ENCODE results near the gene ELF4.

ELF4 gene

DNA sequence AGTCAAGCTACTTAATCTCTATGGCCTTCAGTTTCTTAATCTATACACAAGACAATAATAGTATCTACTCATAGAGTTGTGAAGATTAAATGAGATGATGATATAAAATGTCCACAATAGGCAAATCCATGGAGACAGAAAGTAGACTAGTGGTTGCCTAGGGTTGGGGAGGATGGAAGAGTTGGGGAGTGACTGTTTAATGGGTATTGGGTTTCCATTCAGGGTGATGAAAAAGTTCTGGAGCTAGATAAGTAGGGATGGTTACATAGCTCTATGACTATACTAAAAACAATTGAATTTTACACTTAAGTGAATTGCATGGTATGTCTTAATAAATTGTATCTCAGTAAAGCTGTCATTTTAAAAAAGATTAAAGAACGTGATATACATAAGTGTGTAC is 92.2 kb downstream of the ELF4 start:
- Mint-ChIP-seq H3K9me3 (no peaks in the 10 kb centered on the region), H3K27me3 (no peaks in the 10 kb centered on the region), H3K27ac (no peak overlapping the region), H3K36me3 (ENCODE audit: low read depth) (peaks cover 4% of the 10 kb centered on the region), H3K4me3 (no peak overlapping the region), H3K4me1 (no peaks in the 10 kb centered on the region)
- no peak for ATAC-seq
- no peak for DNase-seq

GRCh38 chrX:130015181-130015580 is 95.1 kb downstream of the ELF4 start:
- DNase-seq (no peak), ATAC-seq (no peak)
- no peaks in the 10 kb centered on the region for H3K27me3 Mint-ChIP-seq
- no peak overlapping the region for H3K27ac Mint-ChIP-seq
- no peak overlapping the region for H3K4me3 Mint-ChIP-seq
- peaks cover 1% of the 10 kb centered on the region for H3K36me3 Mint-ChIP-seq (ENCODE audit: low read depth)
- no peaks in the 10 kb centered on the region for H3K9me3 Mint-ChIP-seq
- no peaks in the 10 kb centered on the region for H3K4me1 Mint-ChIP-seq

Measured in activated naive CD8-positive, alpha-beta T cell treated with anti-CD3 and anti-CD28 coated beads, Interleukin-2, amount 50 U/mL, for 24 hours (primary cell).